DND-41 (cell line): Measurements from ENCODE around the gene PLS3.
"Not testable (repeated sequence)": the region's sequence is repeated elsewhere in the genome, so short reads cannot be mapped to it uniquely, and the experiment has no call there.

Source experiments
- ATAC-seq: fragments of 200-7000 bp; cut with Tn5 transposase; 3 replicates; pipeline ENCODE4 v1.9.1; 2021; ENCODE audit warnings: low read depth; ENCODE audit not compliant: insufficient read depth
- DNase-seq: peaks from one replicate; pipeline ENCODE4 v3.0.0-alpha.2; 2020
- H2AFZ ChIP-seq: 2 replicates; pipeline ENCODE4 v1.6.0; 2012; ENCODE audit warnings: low read depth, low read length
- H3K27ac ChIP-seq: 2 replicates; pipeline ENCODE4 v1.5.1; 2012; ENCODE audit warnings: low read length, inconsistent platforms
- H3K27me3 ChIP-seq: fragments of 200-600 bp; sonication (generic); 2 replicates; pipeline ENCODE4 v1.6.0; 2012; ENCODE audit warnings: low read length, mild to moderate bottlenecking, inconsistent platforms; ENCODE audit not compliant: insufficient read depth, poor library complexity
- H3K36me3 ChIP-seq: 2 replicates; pipeline ENCODE4 v1.5.1; 2012; ENCODE audit warnings: low read length, inconsistent platforms; ENCODE audit not compliant: insufficient read depth
- H3K4me1 ChIP-seq: 2 replicates; pipeline ENCODE4 v1.5.1; 2012; ENCODE audit warnings: mild to moderate bottlenecking, low read length; ENCODE audit not compliant: insufficient read depth
- H3K4me2 ChIP-seq: 2 replicates; pipeline ENCODE4 v1.6.0; 2012; ENCODE audit warnings: mild to moderate bottlenecking, moderate library complexity, low read length, inconsistent platforms; ENCODE audit not compliant: insufficient read depth
- H3K4me3 ChIP-seq, 2 experiments: fragments of 200-600 bp in 1 of 2; shearing (Covaris generic) in 1 of 2; 2 replicates each; pipeline ENCODE4 v1.5.1; 2012 to 2016; ENCODE audit warnings: inconsistent platforms in 2 of 2, low read length in 2 of 2, mild to moderate bottlenecking in 2 of 2, low read depth in 1 of 2, moderate library complexity in 1 of 2
- H3K79me2 ChIP-seq: 2 replicates; pipeline ENCODE4 v1.6.0; 2012; ENCODE audit warnings: low read length, inconsistent platforms; ENCODE audit not compliant: insufficient read depth
- H3K9ac ChIP-seq: 2 replicates; pipeline ENCODE4 v1.6.0; 2012; ENCODE audit warnings: low read depth, mild to moderate bottlenecking, inconsistent platforms, low read length, moderate library complexity
- H3K9me3 ChIP-seq: 2 replicates; pipeline ENCODE4 v1.5.1; 2012; ENCODE audit warnings: low read length, moderate library complexity, mild to moderate bottlenecking, inconsistent platforms; ENCODE audit not compliant: insufficient read depth, severe bottlenecking
- H4K20me1 ChIP-seq: 2 replicates; pipeline ENCODE4 v1.6.0; 2012; ENCODE audit warnings: low read length; ENCODE audit not compliant: insufficient read depth
- CTCF ChIP-seq: IDR thresholded peaks from 2 replicates; pipeline ENCODE4 v1.5.1; 2012; ENCODE audit warnings: borderline replicate concordance, low read length, moderate library complexity, mild to moderate bottlenecking; ENCODE audit not compliant: poor library complexity, severe bottlenecking; ENCODE audit errors: extremely low read depth
- EZH2 ChIP-seq: IDR thresholded peaks from 3 replicates; pipeline ENCODE4 v1.6.1; 2012; ENCODE audit warnings: borderline replicate concordance, low read depth, mild to moderate bottlenecking, moderate library complexity, low read length, inconsistent platforms; ENCODE audit not compliant: severe bottlenecking

PLS3 gene

GRCh38 chrX:115534383-115534782, 26.6 kb upstream of the PLS3 start:
- Histone ChIP-seq H3K9ac (no peak overlapping the region), H3K4me1 (no peaks in the 10 kb centered on the region), H3K27me3 (no peaks in the 10 kb centered on the region), H3K4me3 (no peak overlapping the region), H3K79me2 (no peaks in the 10 kb centered on the region), H3K36me3 (no peaks in the 10 kb centered on the region), H3K4me2 (no peak overlapping the region), H3K27ac (no peak overlapping the region), H4K20me1 (no peaks in the 10 kb centered on the region), H2AFZ (no peak overlapping the region), H3K9me3 (no peaks in the 10 kb centered on the region)
- no peak for DNase-seq
- no peak for TF ChIP-seq CTCF
- TF ChIP-seq EZH2, result no peak
- ATAC-seq, result no peak

GRCh38 chrX:115535421-115535820, 25.6 kb upstream of the PLS3 start:
- Histone ChIP-seq H3K4me3 (no peak overlapping the region), H3K79me2 (no peaks in the 10 kb centered on the region), H2AFZ (no peak overlapping the region), H3K9me3 (no peaks in the 10 kb centered on the region), H4K20me1 (no peaks in the 10 kb centered on the region), H3K4me2 (no peak overlapping the region), H3K36me3 (no peaks in the 10 kb centered on the region), H3K27me3 (no peaks in the 10 kb centered on the region), H3K9ac (no peak overlapping the region), H3K27ac (no peak overlapping the region), H3K4me1 (no peaks in the 10 kb centered on the region)
- no peak for TF ChIP-seq EZH2
- no peak for TF ChIP-seq CTCF
- no peak for DNase-seq
- ATAC-seq, result no peak

- TF ChIP-seq EZH2, result no peak
- no peak for TF ChIP-seq CTCF
- H3K4me1 ChIP-seq, result no peaks in the 10 kb centered on the region
- no peak overlapping the region for H3K27ac ChIP-seq
- no peak overlapping the region for H3K4me3 ChIP-seq
- H3K4me2 ChIP-seq, result no peak overlapping the region
- DNase-seq (no peak), ATAC-seq (no peak)
- no peaks in the 10 kb centered on the region for H3K27me3 ChIP-seq
- no peaks in the 10 kb centered on the region for H3K79me2 ChIP-seq
- H2AFZ ChIP-seq, result no peak overlapping the region
- H3K9ac ChIP-seq, result no peak overlapping the region
- H3K36me3 ChIP-seq, result no peaks in the 10 kb centered on the region
- H3K9me3 ChIP-seq, result no peaks in the 10 kb centered on the region
- no peaks in the 10 kb centered on the region for H4K20me1 ChIP-seq
Observed at GRCh38 chrX:115535844-115536243, 25.1 kb upstream of the PLS3 start.

- no peak overlapping the region for H3K4me3 ChIP-seq
- ATAC-seq, result no peak
- TF ChIP-seq CTCF, result no peak
- no peak for TF ChIP-seq EZH2
- no peaks in the 10 kb centered on the region for H3K9me3 ChIP-seq
- DNase-seq, result no peak
- no peaks in the 10 kb centered on the region for H4K20me1 ChIP-seq
- no peaks in the 10 kb centered on the region for H3K79me2 ChIP-seq
- no peak overlapping the region for H3K4me2 ChIP-seq
- H3K27ac ChIP-seq, result no peak overlapping the region
- H2AFZ ChIP-seq, result no peak overlapping the region
- no peak overlapping the region for H3K9ac ChIP-seq
- H3K4me1 ChIP-seq, result no peaks in the 10 kb centered on the region
- no peaks in the 10 kb centered on the region for H3K27me3 ChIP-seq
- H3K36me3 ChIP-seq, result no peaks in the 10 kb centered on the region
Observed at GRCh38 chrX:115539841-115540240, 21.1 kb upstream of the PLS3 start.

- not testable (repeated sequence) for H4K20me1 ChIP-seq, H2AFZ ChIP-seq, H3K4me3 ChIP-seq, H3K79me2 ChIP-seq, H3K36me3 ChIP-seq, ATAC-seq, H3K9ac ChIP-seq, H3K27ac ChIP-seq, H3K9me3 ChIP-seq, DNase-seq, H3K27me3 ChIP-seq, H3K4me1 ChIP-seq, H3K4me2 ChIP-seq
Observed at GRCh38 chrX:115541045-115541444, 19.9 kb upstream of the PLS3 start.
